ENCODE data around the gene ASB8.
"Not testable (repeated sequence)": the region's sequence is repeated elsewhere in the genome, so short reads cannot be mapped to it uniquely, and the experiment has no call there.

Gene ASB8

DNA sequence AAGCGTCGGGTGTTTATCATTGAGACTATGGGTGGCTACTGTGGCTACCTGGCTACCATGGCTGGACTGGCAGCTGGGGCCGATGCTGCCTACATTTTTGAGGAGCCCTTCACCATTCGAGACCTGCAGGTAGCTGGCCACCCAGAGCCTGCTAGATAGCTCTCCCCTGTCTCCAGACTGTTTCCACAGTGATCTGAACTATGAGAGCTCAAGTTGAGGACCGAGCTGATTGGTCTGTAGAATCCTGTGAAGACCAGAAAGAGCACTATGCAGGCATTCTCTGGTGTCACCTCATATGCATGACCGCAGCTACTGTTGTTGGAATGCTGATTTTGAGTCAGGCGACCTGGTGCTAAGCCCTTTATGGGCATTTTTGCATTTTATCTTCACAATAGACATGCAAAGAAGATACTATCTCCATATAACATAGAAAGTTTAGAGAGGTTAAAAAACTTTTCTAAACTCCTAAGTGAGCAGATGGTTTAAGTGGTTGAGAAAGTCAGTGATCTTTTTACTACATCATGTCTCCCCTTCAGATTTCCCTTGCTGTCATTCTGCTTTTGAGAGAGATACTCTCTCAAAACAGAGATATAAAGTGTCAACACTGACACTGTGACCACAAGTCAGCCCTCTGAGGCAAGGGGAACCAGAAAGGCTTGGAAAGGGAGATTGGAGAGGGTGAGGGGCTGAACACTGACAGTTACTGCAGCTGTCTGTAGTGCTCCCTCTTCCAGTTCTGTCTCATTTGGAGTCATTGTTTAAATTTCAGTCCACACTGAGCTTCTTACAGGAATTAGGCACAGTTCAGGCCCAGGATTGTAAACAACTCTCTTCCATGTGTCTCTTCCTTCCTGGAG is 14.3 kb downstream of the ASB8 start:
- no peak for DNase-seq (ENCODE audit: low read depth in 2 of 2)

DNA sequence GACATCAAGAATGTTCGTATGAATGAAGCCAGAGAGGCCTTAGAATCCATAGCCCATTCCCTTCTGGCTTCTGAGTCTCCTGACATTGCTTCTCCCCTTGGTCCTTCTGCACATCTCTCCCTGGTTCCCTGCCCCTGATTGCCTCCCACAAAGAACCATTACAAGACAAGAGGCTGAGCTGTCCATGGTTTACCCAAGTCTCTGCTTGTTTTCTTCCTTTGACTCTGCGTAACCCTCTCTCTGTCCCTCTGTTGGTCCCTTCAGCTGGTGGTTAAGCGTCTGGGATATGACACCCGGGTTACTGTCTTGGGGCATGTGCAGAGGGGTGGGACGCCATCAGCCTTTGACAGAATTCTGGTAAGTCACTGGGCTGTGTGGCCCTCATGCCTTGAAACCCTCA is 22.3 kb downstream of the ASB8 start:
- DNase-seq (ENCODE audit: low read depth in 2 of 2) = no peak

DNA sequence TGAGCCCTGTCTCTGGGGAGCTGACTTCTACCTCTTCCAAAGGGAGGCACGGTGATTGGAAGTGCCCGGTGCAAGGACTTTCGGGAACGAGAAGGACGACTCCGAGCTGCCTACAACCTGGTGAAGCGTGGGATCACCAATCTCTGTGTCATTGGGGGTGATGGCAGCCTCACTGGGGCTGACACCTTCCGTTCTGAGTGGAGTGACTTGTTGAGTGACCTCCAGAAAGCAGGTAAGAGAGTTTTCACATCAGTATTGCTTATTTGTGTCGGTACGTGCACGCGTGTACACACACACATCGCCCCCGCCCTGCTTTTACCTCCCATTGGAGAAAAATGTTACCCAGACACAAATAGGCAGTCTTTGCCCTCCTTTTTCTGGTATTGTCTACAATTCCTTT is 24.5 kb downstream of the ASB8 start:
- DNase-seq (ENCODE audit: low read depth in 2 of 2) = no peak

DNA sequence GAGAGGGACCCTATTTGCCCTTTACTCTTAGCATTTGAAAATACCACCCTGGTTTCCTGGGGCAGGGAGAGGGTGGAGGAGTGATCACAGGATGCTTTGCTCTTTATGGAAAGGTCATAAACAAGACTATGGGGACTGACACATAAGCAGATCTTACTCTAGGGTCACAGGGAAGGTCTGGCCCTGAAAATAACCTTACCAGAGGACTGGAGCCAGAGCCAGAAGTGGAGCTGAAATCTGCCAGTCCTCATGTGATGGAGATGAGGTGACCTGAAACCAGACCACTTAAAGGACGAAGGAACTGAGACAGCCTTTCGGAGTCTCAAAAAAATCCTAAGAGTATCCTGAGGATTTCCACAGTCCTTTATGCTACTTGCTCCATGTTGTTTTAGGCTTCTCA is 25.8 kb downstream of the ASB8 start:
- no peak for DNase-seq (ENCODE audit: low read depth in 2 of 2)

DNA sequence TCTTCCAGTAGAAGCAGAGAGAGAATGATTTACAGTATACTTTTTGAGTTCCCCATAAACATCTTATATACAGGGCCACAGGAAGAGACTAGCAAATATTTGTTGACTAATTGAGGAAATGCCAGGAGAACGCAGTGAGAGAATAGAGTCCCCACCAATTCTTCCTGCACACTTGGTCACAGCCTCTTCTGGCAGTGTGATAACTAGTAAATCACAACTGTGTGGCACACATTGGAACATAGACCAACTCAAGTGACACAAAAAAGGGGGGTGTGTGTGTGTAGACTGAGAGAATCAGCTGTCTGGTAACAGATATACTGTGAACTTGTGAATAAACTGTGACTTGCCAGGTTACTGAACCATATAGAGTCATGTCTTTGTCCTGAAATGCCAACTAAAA is 27.9 kb downstream of the ASB8 start:
- DNase-seq (ENCODE audit: low read depth in 2 of 2) = no peak

DNA sequence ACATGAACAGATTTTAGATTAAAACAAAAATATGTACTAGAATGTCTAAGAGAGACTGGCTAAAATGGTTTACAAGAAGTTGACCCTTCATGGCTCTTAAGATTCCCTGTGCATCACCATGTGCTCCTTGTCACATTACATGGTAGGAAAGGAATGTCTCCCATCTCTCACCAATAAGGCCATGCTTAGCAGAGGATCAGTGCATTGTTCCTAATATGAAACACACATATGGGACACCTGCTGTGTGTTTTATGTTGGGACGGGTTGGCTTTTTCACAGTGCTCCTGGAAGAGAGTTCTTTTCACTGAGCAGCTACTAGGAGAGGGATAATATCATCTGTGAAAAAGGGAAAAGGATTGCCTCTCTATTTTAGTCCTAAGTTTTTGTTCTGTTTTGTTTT is 28.5 kb downstream of the ASB8 start:
- DNase-seq (ENCODE audit: low read depth in 2 of 2) = no peak

DNA sequence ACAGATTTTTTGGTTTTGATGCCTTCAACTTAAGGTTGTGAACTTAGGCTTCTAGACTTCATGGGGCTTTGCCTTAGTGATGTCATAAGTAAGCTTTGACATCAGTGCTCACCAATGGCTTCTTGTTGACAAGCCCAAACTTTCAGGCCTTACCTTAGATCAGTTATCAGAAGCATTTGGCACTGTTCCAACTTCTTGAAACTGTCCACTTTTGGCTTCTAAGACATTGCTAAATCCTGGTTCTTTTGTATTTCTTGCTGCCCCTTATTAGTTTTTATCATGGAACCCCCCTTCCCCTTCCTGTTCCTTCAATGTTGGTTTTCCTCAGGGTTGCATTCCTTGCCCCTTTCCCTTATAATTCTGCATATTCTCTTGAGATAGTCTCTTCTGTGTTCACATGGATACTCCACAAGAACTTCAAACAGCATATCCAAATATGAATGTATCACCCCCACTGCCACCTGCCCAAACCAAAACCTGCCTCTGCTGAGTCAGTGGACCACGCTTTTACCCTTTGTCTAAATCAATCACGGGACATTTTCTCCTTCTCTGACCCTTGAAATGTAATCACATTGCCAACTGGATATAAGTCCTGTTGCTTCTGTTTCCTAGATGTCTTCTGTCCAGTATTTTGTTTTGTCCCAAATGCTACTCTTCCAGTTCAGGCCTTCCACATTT is 30.2 kb downstream of the ASB8 start:
- no peak for DNase-seq (ENCODE audit: low read depth in 2 of 2)

DNA sequence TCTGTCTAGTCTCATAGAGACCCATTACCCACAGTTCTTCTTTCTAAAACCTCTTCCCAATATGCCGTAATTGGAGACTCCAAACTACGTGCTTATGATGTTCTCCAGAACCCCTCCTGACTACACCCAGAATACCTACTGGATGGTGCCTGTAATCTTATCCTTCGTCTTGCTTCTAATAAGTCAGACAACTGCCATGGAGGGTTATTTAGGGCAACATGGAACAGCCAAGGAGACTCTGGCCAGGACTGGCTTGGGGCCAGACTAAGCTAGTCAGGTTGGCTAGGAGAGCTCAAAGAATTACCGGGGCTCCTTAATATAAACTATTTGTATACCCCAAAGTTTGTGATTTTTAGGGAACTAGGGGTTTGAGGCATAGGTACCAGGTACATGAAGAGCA is 31.3 kb downstream of the ASB8 start:
- no peak for DNase-seq (ENCODE audit: low read depth in 2 of 2)

DNA sequence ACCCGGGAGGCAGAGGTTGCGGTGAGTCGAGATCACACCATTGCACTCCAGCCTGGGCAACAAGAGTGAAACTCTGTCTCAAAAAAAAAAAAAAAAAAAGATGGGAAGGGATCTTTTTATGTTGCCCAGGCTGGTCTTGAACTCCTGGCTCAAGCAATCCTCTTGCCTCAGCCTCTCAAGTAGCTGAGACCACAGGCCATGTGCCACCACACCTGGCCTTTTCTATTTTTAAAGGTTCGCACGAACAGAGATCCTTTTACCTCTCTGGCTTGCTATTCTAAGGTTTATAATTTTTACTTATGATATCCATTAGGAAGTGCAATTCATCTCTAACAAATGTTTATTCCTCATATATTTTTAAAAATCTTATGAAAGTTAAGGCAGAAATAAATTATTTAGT is 31.8 kb downstream of the ASB8 start:
- not testable (repeated sequence) for DNase-seq (ENCODE audit: low read depth in 2 of 2)

DNA sequence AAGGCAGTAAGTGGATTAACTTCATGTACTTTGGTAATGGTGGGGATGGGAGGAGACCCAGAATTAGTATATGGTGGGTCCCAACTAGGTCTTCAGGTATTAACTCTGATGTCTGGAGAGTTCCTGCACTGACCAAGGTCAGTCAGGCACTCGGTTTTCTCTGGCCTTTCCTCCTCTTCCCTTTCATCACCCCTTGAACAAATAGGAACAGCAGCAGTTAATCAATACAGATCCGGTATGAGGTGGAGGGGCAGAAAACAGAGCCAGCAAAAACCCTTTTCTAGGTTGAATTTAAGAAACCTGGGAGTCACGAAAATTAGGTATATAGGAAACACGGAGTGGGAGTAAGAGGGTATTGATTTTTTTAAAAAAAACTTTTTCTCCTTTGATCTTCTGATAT is 34.1 kb downstream of the ASB8 start:
- no peak for DNase-seq (ENCODE audit: low read depth in 2 of 2)

DNA sequence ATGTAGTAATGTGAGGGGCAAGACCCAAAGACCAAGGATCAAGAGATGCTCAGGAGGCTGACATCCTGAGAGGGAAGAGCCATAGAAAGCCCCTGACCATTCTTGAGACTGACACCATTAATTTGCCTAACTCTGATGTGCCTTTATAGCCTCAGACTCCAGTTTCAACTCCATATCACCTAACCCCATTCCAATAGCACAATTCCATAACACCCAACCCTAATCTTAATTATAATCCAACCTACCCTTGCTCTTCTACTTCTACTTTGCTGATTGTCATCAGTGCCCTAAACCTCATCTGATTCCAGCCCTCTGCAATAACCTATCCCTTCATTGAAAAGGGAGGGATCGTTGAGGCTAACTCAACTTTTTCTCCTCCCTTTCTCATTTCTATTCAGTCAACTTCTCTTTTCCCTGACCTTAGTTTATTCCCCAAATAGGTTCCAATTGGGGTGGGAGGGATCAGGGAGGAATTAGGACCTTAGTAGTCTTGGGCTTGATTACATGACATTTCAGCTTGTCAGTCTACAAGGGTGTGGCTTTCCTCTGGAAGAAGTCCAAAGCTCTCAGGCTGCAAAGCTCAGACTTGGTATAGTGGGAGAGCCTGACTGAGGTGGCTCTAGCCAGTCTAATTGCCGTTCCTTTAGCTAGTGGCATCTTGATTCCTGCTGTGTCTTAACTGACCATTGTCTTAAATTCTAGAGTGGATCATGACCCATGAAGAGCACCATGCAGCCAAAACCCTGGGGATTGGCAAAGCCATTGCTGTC is 35.1 kb downstream of the ASB8 start:
- DNase-seq (ENCODE audit: low read depth in 2 of 2) = no peak

DNA sequence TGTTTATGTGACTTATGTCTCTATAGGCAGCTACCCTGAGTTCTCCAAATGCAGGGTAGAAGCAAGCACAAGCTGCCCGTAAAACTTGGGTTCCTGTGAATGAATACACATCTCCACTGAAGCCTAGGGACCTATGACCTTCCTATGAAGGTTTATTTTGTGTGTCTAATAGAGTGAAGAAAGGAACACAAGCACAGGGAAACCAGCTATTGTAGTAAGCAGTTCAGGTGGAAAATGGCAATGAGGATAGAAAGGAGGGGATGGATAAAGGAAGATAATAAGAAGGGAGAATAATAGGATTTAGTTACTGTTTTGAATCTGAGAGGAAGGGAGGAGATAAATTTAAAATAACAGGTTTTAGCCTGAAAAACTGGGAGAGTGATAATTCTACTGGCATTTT is 35.8 kb downstream of the ASB8 start:
- DNase-seq (ENCODE audit: low read depth in 2 of 2) = no peak

DNA sequence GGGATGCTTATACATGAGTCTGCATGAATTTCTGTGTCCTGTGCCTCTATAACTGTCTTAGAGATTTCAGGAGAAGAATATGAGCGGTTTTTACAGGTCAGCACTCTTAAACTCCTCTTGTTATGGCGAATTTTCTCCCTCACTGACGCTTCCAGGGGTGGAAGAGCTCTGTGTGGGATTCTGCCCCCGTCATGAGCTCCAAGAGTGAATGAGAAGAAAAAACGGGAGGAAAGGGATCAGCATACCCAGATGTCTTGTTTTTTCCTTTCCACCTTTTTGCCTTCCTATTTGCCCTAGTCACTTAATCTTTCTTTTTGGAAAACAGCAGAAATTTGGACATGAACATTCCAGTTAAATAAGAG is 37.5 kb downstream of the ASB8 start:
- no peak for DNase-seq (ENCODE audit: low read depth in 2 of 2)

DNA sequence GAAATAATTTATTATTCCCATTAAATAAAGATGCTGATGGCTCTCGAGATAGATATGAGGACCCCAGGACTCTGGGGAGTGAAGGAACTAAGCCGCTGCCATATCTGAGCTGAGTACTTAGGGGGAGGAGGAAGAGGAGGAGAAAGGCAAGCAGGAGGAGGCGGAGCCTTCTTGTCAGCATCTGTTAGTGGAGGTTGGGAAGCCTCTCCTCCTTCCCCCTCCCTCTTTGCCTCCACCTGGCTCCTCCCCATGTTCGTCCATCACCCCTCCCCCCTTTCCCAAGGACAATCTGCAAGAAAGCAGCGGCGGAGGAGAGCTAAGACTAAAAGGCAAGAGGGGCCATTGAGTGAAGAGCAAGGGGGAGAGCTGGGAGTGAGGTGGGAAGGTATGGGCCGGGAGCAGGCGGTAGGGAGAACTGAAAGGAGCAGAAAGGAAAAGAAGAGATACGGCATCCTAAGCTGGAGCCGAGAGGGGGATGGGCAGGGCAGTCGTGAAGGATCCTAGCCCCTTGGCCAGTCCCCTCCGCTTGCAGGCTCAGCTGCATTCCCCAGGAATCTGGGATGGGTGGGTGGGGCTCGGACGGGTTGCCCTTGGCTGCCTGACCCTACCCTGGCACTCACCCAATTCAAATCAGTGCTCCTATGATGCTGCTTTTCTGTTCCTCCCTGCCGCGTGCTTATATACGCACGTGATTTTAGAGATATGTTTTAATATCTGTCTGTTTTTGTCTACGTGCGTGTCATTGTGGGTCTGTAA is 38.1 kb downstream of the ASB8 start, which contains the start of gene PFKM:
TSS of gene PFKM (plus strand) at position 287 of the 756 bp plus-strand sequence. CDS start 3,411 bp downstream, outside the sequence.
- no peak for DNase-seq (ENCODE audit: low read depth in 2 of 2)

DNA sequence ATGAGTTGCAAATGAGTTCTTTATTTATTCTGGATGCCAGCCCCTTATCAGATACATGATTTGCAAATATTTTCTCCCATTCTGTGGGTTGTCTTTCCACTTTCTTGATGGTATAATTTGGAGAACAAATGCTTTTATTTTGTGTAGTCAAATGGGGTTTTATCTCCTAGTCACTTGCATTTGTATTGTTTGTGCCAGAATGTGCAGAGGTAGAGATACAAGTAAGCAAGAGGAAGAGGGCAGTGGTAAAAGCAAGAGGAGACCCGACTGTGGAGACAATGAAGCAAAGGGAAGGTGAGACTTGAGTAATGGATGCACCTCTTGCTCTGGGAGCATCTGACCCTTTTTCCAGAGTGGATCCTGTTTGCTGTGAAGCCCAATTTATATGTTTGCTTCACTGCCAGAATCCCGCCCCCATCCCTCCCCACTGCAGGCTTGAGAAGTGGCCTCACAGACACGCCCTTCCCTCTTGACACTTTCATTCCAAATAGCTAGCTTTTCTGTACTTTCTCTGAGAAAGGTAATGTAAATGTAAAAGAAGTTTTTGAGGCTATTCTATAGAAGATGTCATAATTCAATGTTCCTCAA is 38.9 kb downstream of the ASB8 start:
- DNase-seq (ENCODE audit: low read depth in 2 of 2) = no peak

DNA sequence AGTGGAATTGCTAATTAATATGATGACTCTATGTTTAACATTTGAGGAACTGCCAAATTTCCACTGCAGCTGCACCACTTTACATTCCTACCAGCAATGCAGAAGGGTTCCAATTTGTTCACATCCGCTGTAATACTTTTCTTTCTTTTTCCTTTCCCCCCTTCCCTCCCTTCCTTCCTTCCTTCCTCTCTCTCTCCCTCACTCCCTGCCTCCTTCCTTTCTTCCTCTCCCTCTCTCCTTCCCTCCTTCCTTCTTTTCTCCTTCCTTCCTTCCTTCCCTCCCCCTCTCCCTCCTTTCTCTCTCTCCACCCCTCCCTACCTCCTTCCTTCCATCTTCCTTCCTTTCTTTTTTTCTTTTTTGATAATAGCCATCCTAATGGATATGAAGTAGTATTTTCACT is 41.4 kb downstream of the ASB8 start:
- DNase-seq (ENCODE audit: low read depth in 2 of 2) = no peak

DNA sequence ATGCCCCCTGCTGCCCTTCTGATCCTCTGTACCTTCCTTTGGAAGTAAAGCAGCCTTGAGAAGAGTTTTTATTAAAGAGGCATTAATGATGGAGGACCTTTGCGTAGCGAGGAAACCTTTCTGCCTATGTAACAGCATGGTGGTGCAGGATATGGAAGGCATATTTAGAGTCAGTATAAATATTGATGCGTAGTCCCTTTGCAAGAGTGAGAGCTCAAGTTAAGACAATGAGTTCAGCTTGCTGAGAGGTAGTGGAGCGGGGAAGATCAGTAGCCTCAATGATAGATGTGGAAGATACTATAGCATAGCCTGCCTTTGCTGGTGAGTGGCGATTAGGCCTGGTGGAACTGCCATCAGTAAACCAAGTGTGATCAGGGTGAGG is 46.0 kb downstream of the ASB8 start:
- not testable (repeated sequence) for DNase-seq (ENCODE audit: low read depth in 2 of 2)

DNA sequence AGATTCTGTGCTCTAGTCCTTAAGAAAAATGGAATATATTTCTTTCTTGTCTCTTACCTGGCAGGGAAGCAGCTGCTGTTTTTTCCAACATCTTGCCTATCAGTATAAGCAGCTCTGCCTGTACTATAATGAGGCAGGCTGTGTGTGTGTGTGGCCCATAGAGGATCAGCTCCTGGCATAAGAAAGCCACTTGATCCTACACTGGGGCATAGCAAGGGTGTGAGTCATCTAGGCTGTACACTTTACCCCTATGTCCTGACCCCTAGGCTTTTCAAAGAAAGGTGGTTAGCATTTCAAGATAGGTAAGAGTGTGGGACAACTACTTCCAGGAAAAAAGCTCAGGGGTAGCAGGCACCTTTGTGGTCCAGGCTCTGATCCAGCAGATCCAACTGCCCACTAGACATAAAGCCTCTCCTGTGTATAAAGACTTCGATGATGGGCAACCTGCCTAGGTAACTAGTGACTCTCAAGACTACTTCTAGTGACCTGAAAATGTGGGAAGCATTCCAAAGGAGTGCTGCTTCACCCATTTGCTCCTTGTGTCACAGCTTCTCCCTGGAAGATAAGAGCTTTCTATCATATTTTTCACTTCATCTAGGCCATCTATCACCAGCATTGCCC is 46.5 kb downstream of the ASB8 start:
- DNase-seq (ENCODE audit: low read depth in 2 of 2) = no peak

DNA sequence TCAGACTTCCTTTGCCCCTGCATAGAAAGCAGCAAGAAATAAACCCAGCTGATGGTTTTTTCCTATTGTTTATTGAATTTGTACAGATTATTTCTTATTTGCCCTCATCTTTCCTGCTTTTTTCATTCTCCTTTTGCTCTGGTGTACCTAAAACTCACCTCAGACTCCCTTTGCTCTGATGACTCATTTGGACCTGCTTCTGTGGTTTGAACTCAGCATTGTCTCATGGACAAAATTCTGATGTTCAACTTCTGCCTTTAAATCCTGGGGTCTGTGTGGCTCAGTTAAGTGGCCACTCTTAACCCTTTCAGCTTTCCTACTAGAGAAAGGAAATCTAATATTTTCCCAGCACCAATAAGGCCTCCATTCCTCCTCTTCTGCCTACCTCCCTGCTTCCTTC is 47.9 kb downstream of the ASB8 start:
- no peak for DNase-seq (ENCODE audit: low read depth in 2 of 2)

DNA sequence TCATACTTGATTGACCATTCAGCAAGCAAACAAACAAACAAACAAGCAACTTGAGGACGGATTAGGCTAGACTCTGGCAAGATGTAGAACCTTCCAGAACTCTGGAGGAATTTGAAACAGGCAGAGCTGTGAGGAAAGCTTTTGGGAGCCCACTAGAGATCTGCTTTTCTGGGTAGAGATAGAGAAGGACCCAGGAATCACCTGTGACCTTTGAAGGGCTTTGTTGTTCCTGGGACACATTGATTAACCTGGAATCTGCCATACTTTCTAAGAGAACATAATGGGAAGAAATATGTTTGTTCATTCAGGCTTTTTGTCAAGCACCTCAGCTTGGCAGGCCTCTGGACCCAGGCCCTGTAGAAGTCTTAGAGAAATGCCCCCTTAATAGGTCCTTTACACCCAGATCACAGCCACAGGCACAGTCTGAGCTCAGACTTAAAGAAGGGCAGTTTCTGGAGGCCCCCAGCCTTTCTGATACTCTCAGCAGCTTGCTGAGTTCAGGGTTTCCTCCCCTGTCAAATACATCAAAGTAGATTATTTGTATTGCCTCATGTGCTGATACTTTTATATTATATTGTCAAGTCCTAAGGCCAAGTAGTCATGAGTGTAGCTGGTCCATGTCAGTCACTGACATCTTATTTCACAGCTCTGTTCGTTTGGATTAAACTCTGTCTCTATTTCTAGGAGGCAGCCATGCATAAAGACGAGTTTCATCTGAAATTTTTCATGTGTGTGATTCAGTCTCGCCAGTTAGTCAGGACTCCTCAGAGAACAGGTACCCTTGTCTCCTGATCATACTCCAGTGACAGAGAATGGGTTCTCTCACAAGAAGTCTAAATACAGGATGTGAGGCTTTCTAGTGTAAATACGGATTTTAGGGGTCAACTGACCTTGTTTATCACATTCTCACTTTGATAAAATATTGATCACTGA is 50.4 kb downstream of the ASB8 start:
- no peak for DNase-seq (ENCODE audit: low read depth in 2 of 2)

Measured in stimulated activated CD8-positive, alpha-beta memory T cell treated with anti-CD3 and anti-CD28 coated beads, Interleukin-7, amount 100 ng/mL, for 1 hour (primary cell).